H9 (cell line): Measurements from ENCODE around the gene KLF14. TPM values are rescaled to one million over a fixed set of nuclear protein-coding genes. Genes with fewer than 3 reads are reported as not detected.

ENCODE experiments used
- DNase-seq: peaks from one replicate; pipeline ENCODE4 v3.0.0-alpha.2; 2017
- H2AFZ ChIP-seq: one replicate; pipeline ENCODE4 v1.6.1; 2013; ENCODE audit warnings: mild to moderate bottlenecking, low read length, control low read depth, moderate library complexity
- H2AK5ac ChIP-seq: 2 replicates; pipeline ENCODE4 v1.6.1; 2013; ENCODE audit warnings: low read length, control low read depth, mixed read lengths; ENCODE audit not compliant: insufficient read length
- H2BK120ac ChIP-seq: one replicate; pipeline ENCODE4 v1.6.1; 2013; ENCODE audit warnings: low read depth, mild to moderate bottlenecking, low read length, control low read depth, inconsistent platforms; ENCODE audit not compliant: poor library complexity, severe bottlenecking
- H2BK12ac ChIP-seq: 2 replicates; pipeline ENCODE4 v1.6.1; 2013; ENCODE audit warnings: low read length, control low read depth, mixed read lengths, low read depth; ENCODE audit not compliant: insufficient read length
- H2BK15ac ChIP-seq: 2 replicates; pipeline ENCODE4 v1.6.1; 2013; ENCODE audit warnings: low read depth, low read length, control low read depth
- H2BK20ac ChIP-seq: one replicate; pipeline ENCODE4 v1.6.1; 2013; ENCODE audit warnings: low read depth, mild to moderate bottlenecking, low read length, control low read depth, inconsistent platforms; ENCODE audit not compliant: poor library complexity, severe bottlenecking
- H2BK5ac ChIP-seq: 2 replicates; pipeline ENCODE4 v1.6.1; 2013; ENCODE audit warnings: low read length, control low read depth, mixed read lengths; ENCODE audit not compliant: insufficient read length
- H3K14ac ChIP-seq: 2 replicates; pipeline ENCODE4 v1.6.1; 2013; ENCODE audit warnings: low read length, control low read depth; ENCODE audit not compliant: insufficient read depth
- H3K18ac ChIP-seq: 2 replicates; pipeline ENCODE4 v1.6.1; 2013; ENCODE audit warnings: low read depth, mild to moderate bottlenecking, mixed read lengths, low read length, control low read depth; ENCODE audit not compliant: insufficient read length
- H3K23ac ChIP-seq: 2 replicates; pipeline ENCODE4 v1.6.1; 2013; ENCODE audit warnings: low read length, control low read depth, mixed read lengths, low read depth; ENCODE audit not compliant: insufficient read length
- H3K23me2 ChIP-seq: 2 replicates; pipeline ENCODE4 v1.6.1; 2013; ENCODE audit warnings: low read depth, mild to moderate bottlenecking, mixed read lengths, low read length, control low read depth; ENCODE audit not compliant: insufficient read length, poor library complexity, severe bottlenecking
- H3K27ac ChIP-seq: 2 replicates; pipeline ENCODE4 v1.5.1; 2013; ENCODE audit warnings: low read length, control low read depth, mixed read lengths, low read depth; ENCODE audit not compliant: insufficient read length
- H3K27me3 ChIP-seq: 2 replicates; pipeline ENCODE4 v1.6.1; 2013; ENCODE audit warnings: low read length, control low read depth, inconsistent platforms; ENCODE audit not compliant: insufficient read depth
- H3K4ac ChIP-seq: 2 replicates; pipeline ENCODE4 v1.6.1; 2013; ENCODE audit warnings: low read depth, mild to moderate bottlenecking, control low read depth, inconsistent platforms, low read length, moderate library complexity
- H3K4me1 ChIP-seq: 2 replicates; pipeline ENCODE4 v1.6.1; 2013; ENCODE audit warnings: low read length, control low read depth, inconsistent platforms; ENCODE audit not compliant: insufficient read depth
- H3K4me2 ChIP-seq: 2 replicates; pipeline ENCODE4 v1.6.1; 2013; ENCODE audit warnings: low read length, control low read depth, mixed read lengths; ENCODE audit not compliant: insufficient read length, insufficient read depth
- H3K56ac ChIP-seq: 2 replicates; pipeline ENCODE4 v1.6.1; 2013; ENCODE audit warnings: low read depth, mild to moderate bottlenecking, mixed read lengths, low read length, control low read depth; ENCODE audit not compliant: insufficient read length
- H3K79me1 ChIP-seq: 2 replicates; pipeline ENCODE4 v1.6.1; 2013; ENCODE audit warnings: low read depth, mild to moderate bottlenecking, moderate library complexity, low read length, control low read depth, inconsistent platforms; ENCODE audit not compliant: insufficient read depth, poor library complexity, severe bottlenecking
- H3K79me2 ChIP-seq: 2 replicates; pipeline ENCODE4 v1.6.1; 2013; ENCODE audit warnings: low read length, control low read depth, inconsistent platforms; ENCODE audit not compliant: insufficient read depth
- H3K9ac ChIP-seq: 2 replicates; pipeline ENCODE4 v1.6.1; 2013; ENCODE audit warnings: low read length, control low read depth, mixed read lengths; ENCODE audit not compliant: insufficient read length; ENCODE audit errors: extremely low read depth
- H3K9me3 ChIP-seq: one replicate; pipeline ENCODE4 v1.6.1; 2013; ENCODE audit warnings: low read depth, low read length, inconsistent platforms; ENCODE audit not compliant: control insufficient read depth
- H3T11ph ChIP-seq: one replicate; pipeline ENCODE4 v1.6.1; 2013; ENCODE audit warnings: mild to moderate bottlenecking, low read length, control low read depth, inconsistent platforms
- H4K20me1 ChIP-seq: one replicate; pipeline ENCODE4 v1.6.1; 2013; ENCODE audit not compliant: control insufficient read depth, insufficient read length, insufficient read depth
- H4K5ac ChIP-seq: 2 replicates; pipeline ENCODE4 v1.6.1; 2013; ENCODE audit warnings: low read depth, mild to moderate bottlenecking, mixed read lengths, low read length, control low read depth; ENCODE audit not compliant: insufficient read length
- H4K8ac ChIP-seq: replicated peaks from 2 replicates; pipeline ENCODE4 v1.6.1; 2013; ENCODE audit warnings: low read length, control low read depth, mixed read lengths, low read depth; ENCODE audit not compliant: insufficient read length
- H4K91ac ChIP-seq: 2 replicates; pipeline ENCODE4 v1.6.1; 2013; ENCODE audit warnings: low read depth, mild to moderate bottlenecking, moderate library complexity, mixed read lengths, low read length, control low read depth; ENCODE audit not compliant: insufficient read length
- H3K27ac Mint-ChIP-seq, 3 experiments: 2 replicates in 2 of 3; 3 replicates in 1 of 3; pipeline ENCODE4 v1.8.0; 2020 to 2021; ENCODE audit warnings: mixed read lengths in 3 of 3, mild to moderate bottlenecking in 1 of 3, moderate library complexity in 1 of 3
- H3K27me3 Mint-ChIP-seq: 2 replicates; pipeline ENCODE4 v1.8.0; 2021; ENCODE audit warnings: low read depth, mild to moderate bottlenecking, moderate library complexity, mixed read lengths
- H3K36me3 Mint-ChIP-seq, 3 experiments: 2 replicates in 2 of 3; 3 replicates in 1 of 3; pipeline ENCODE4 v1.8.0; 2020 to 2021; ENCODE audit warnings: low read depth in 3 of 3, mixed read lengths in 3 of 3; ENCODE audit not compliant: insufficient read depth in 1 of 3
- H3K4me1 Mint-ChIP-seq, 2 experiments: 2 replicates each; pipeline ENCODE4 v1.8.0; 2020; ENCODE audit warnings: mixed read lengths in 2 of 2
- H3K4me3 Mint-ChIP-seq, 2 experiments: 2 replicates in 1 of 2; 3 replicates in 1 of 2; pipeline ENCODE4 v1.8.0; 2020 to 2021; ENCODE audit warnings: mild to moderate bottlenecking in 2 of 2, mixed read lengths in 2 of 2, moderate library complexity in 1 of 2
- H3K9me3 Mint-ChIP-seq, 2 experiments: 2 replicates in 1 of 2; 3 replicates in 1 of 2; pipeline ENCODE4 v1.8.0; 2020; ENCODE audit warnings: mild to moderate bottlenecking in 2 of 2, mixed read lengths in 2 of 2, moderate library complexity in 1 of 2
- WGBS: extraction: QIAGEN DNeasy Blood & Tissue Kit; methylation state at CpG from one replicate; pipeline ENCODE4 v1.1.7; 2013; ENCODE audit warnings: missing lambda C conversion rate, low lambda C conversion rate, mixed read lengths; ENCODE audit not compliant: insufficient read length; ENCODE audit errors: extremely low coverage; 5-methylcytosine and 5-hydroxymethylcytosine counted together
- total RNA-seq: library from RNA; stranded (reverse); gene quantifications from 2 replicates; pipeline ENCODE4 v1.2.1, GENCODE V29; 2021
- TF ChIP-seq, protein P1 (sequence below): fragments of 200-600 bp; sonication (generic); conservative IDR thresholded peaks from 3 replicates; pipeline ENCODE4 v1.8.0; 2021; ENCODE audit warnings: antibody characterized with exemption, mild to moderate bottlenecking

Gene KLF14
- total RNA-seq, 1 experiment from 2014 or later = not detected

- Histone ChIP-seq H4K8ac (no peak overlapping the region), H3K14ac (no peak overlapping the region), H3K27ac (no peak overlapping the region), H2BK20ac (no peak overlapping the region), H3K9ac (no peak overlapping the region), H2BK5ac (no peak overlapping the region), H3K4me1 (no peaks in the 10 kb centered on the region), H3T11ph (no peak overlapping the region), H2AFZ (no peak overlapping the region), H2BK12ac (no peak overlapping the region), H4K5ac (no peak overlapping the region), H3K27me3 (no peaks in the 10 kb centered on the region), H3K9me3 (no peaks in the 10 kb centered on the region), H2BK120ac (no peak overlapping the region), H3K4ac (no peak overlapping the region), H3K23ac (no peak overlapping the region), H2BK15ac (no peak overlapping the region), H3K79me1 (no peaks in the 10 kb centered on the region), H3K56ac (no peak overlapping the region), H3K23me2 (no peaks in the 10 kb centered on the region), H2AK5ac (no peak overlapping the region), H4K20me1 (no peaks in the 10 kb centered on the region), H4K91ac (no peak overlapping the region), H3K79me2 (no peaks in the 10 kb centered on the region), H3K4me2 (no peak overlapping the region), H3K18ac (no peak overlapping the region)
- Mint-ChIP-seq H3K9me3 (peaks cover 4 to 6% of the 10 kb centered on the region in 2 experiments), H3K27me3 (no peaks in the 10 kb centered on the region), H3K4me1 (no peaks in the 10 kb centered on the region), H3K36me3 (no peaks in the 10 kb centered on the region), H3K4me3 (no peak overlapping the region), H3K27ac (no peak overlapping the region)
- WGBS = no CpG with 5 or more reads among the region's 2 CpGs
- TF ChIP-seq, protein P1, sequence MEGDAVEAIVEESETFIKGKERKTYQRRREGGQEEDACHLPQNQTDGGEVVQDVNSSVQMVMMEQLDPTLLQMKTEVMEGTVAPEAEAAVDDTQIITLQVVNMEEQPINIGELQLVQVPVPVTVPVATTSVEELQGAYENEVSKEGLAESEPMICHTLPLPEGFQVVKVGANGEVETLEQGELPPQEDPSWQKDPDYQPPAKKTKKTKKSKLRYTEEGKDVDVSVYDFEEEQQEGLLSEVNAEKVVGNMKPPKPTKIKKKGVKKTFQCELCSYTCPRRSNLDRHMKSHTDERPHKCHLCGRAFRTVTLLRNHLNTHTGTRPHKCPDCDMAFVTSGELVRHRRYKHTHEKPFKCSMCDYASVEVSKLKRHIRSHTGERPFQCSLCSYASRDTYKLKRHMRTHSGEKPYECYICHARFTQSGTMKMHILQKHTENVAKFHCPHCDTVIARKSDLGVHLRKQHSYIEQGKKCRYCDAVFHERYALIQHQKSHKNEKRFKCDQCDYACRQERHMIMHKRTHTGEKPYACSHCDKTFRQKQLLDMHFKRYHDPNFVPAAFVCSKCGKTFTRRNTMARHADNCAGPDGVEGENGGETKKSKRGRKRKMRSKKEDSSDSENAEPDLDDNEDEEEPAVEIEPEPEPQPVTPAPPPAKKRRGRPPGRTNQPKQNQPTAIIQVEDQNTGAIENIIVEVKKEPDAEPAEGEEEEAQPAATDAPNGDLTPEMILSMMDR = no peak
- no peak for DNase-seq
Observed at GRCh38 chr7:130701650-130702049, 32.4 kb downstream of the KLF14 start.
